A549 (cell line): ENCODE measurements around the gene DOCK11.

Source experiments
- BHLHE40 ChIP-seq: IDR thresholded peaks from 2 replicates; pipeline ENCODE4 v1.6.1; 2012; ENCODE audit warnings: low read depth, low read length, inconsistent platforms
- EP300 ChIP-seq, 2 experiments: fragments of >200 bp; sonication (Bioruptor Twin); formaldehyde crosslinking; IDR thresholded peaks; 2 replicates in 1 of 2; 3 replicates in 1 of 2; pipeline ENCODE4 v1.6.1; 2016 to 2017
- KDM1A ChIP-seq: fragments of 200-600 bp; sonication (generic); IDR thresholded peaks from 2 replicates; pipeline ENCODE4 v1.6.1; 2016; ENCODE audit warnings: low read depth, mild to moderate bottlenecking
- POLR2A ChIP-seq: IDR thresholded peaks from 2 replicates; pipeline ENCODE4 v1.6.1; 2012; ENCODE audit warnings: mild to moderate bottlenecking, low read length
- SMC3 ChIP-seq: fragments of >200 bp; sonication (Bioruptor Twin); formaldehyde crosslinking; IDR thresholded peaks from 3 replicates; pipeline ENCODE4 v1.6.1; 2018; ENCODE audit warnings: inconsistent platforms
- TF ChIP-seq, protein P1 (sequence below): fragments of >200 bp; sonication (Bioruptor Twin); formaldehyde crosslinking; IDR thresholded peaks from 3 replicates; pipeline ENCODE4 v1.5.1; 2016
- TF ChIP-seq, protein P2 (sequence below): fragments of 450-650 bp; IDR thresholded peaks from 2 replicates; pipeline ENCODE4 v1.6.1; 2014; ENCODE audit warnings: antibody characterized with exemption

DNA sequence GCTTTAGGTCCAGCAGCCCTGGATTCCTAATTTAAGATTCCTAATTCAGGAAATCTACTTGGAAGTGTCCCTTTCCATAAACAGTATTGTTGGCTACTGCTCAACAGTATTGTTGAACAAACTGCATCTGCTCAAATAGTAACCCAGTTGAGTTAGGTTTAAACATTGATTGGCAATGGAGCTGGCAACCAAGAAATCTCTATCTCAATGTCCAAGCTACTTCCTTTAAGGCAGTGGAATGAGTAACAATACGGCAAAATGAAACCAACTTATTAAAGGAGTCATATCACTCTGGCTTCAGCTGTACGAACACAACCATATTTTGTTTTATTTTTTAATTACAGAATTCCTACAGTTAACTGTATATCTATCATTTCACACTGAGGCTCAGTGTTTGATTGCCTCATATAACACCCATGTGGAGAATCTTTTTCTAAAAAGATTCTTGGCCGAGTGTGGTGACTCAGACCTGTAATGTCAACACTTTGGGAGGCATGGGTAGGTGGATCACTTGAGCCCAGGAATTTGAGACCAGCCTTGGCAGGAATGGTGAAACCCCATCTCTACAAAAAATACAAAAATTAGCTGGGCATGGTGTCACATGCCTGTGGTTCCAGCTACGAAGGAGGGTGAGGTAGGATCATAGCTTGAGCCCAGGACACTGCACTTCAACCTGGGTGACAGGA, 160.1 kb downstream of the DOCK11 start:
- no peak for TF ChIP-seq SMC3
- no peak for TF ChIP-seq KDM1A
- TF ChIP-seq, protein P1, sequence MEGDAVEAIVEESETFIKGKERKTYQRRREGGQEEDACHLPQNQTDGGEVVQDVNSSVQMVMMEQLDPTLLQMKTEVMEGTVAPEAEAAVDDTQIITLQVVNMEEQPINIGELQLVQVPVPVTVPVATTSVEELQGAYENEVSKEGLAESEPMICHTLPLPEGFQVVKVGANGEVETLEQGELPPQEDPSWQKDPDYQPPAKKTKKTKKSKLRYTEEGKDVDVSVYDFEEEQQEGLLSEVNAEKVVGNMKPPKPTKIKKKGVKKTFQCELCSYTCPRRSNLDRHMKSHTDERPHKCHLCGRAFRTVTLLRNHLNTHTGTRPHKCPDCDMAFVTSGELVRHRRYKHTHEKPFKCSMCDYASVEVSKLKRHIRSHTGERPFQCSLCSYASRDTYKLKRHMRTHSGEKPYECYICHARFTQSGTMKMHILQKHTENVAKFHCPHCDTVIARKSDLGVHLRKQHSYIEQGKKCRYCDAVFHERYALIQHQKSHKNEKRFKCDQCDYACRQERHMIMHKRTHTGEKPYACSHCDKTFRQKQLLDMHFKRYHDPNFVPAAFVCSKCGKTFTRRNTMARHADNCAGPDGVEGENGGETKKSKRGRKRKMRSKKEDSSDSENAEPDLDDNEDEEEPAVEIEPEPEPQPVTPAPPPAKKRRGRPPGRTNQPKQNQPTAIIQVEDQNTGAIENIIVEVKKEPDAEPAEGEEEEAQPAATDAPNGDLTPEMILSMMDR: no peak
- no peak for TF ChIP-seq POLR2A
- TF ChIP-seq EP300 (IDR thresholded peaks at IDR 0.05): no peak
- no peak for TF ChIP-seq BHLHE40
- TF ChIP-seq, protein P2, sequence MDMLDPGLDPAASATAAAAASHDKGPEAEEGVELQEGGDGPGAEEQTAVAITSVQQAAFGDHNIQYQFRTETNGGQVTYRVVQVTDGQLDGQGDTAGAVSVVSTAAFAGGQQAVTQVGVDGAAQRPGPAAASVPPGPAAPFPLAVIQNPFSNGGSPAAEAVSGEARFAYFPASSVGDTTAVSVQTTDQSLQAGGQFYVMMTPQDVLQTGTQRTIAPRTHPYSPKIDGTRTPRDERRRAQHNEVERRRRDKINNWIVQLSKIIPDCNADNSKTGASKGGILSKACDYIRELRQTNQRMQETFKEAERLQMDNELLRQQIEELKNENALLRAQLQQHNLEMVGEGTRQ: no peak
